GM18870 (cell line): ENCODE measurements around the gene PLCB3.

ENCODE experiments used
- ATAC-seq: cut with Tn5 transposase; IDR thresholded peaks from one replicate; pipeline ENCODE4 v1.9.1; 2021; ENCODE audit warnings: moderate library complexity; ENCODE audit not compliant: unreplicated experiment

PLCB3 gene

DNA sequence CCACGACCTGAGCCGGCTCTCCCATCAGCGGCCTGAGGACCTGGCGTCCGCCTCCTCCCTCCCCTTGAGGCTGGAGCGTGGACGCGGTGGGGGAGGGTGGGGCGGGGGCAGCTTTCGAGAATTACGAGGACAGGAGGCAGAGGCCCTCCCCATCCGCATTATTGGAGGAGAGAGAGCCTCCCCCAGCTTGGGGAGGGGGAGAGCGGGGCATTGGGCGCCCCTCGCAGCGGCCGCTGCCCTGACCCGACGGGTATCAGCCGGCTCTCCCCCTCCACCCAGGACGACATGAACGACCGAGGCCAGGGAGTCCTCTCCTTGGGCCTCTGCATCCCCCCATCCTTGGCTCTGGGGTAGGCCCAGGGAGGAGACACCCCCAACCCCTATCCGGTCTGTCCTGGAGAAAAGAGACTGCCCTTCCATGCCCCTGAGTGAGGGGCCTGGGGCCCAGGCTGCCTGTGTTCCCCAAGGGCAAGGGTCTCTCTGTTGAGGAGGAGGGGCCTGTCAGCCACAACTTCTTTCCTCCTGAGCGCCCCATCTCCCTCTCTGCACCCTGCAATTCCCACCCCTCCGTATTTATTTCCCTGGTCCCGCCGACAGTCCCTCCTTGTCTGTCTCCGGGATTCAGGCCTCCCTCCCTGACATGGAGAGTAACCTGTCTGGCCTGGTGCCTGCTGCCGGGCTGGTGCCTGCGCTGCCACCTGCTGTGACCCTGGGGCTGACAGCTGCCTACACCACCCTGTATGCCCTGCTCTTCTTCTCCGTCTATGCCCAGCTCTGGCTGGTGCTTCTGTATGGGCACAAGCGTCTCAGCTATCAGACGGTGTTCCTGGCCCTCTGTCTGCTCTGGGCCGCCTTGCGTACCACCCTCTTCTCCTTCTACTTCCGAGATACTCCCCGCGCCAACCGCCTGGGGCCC is 34.8 kb downstream of the PLCB3 start:
- ATAC-seq, result no peak

DNA sequence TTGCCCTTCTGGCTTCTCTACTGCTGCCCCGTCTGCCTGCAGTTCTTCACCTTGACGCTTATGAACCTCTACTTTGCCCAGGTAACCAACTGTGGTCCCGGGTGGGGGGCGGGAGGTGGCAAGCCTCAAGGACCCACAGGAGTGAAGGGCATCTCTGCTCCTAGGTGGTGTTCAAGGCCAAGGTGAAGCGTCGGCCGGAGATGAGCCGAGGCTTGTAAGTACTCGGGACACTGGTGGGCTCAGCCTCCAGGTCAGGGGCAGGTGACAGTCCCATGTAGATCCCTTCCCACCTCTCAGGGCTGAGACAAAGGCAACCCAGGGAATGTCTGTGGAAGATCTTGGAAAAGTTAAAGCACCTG is 35.5 kb downstream of the PLCB3 start:
- ATAC-seq, result no peak

DNA sequence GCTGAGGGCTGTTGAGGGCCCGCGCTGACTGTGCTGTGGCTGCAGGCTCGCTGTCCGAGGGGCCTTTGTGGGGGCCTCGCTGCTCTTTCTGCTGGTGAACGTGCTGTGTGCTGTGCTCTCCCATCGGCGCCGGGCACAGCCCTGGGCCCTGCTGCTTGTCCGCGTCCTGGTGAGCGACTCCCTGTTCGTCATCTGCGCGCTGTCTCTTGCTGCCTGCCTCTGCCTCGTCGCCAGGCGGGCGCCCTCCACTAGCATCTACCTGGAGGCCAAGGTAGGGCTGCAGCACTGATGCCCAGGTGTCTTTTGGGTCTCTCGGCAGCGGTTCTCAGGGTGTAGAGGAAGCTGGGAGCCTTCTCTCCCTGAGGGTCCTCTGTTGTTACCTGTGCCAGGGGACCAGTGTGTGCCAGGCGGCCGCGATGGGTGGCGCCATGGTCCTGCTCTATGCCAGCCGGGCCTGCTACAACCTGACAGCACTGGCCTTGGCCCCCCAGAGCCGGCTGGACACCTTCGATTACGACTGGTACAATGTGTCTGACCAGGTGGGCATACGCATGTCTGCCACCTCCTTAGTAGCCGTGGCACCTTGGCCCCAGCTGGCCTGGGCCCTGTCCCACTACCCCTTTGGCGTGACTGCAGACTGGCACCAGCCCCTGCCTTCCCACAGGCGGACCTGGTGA is 36.5 kb downstream of the PLCB3 start:
- ATAC-seq, result no peak

DNA sequence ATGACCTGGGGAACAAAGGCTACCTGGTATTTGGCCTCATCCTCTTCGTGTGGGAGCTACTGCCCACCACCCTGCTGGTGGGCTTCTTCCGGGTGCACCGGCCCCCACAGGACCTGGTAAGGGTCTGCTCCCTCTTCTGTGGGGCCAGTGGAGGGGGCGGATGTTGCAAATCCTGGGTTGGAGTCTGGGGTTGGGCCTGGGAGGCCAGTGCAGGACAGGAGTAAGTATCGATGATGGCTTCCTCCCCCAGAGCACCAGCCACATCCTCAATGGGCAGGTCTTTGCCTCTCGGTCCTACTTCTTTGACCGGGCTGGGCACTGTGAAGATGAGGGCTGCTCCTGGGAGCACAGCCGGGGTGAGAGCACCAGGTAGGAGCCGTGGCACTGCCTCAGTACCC is 37.0 kb downstream of the PLCB3 start:
- ATAC-seq, result no peak

DNA sequence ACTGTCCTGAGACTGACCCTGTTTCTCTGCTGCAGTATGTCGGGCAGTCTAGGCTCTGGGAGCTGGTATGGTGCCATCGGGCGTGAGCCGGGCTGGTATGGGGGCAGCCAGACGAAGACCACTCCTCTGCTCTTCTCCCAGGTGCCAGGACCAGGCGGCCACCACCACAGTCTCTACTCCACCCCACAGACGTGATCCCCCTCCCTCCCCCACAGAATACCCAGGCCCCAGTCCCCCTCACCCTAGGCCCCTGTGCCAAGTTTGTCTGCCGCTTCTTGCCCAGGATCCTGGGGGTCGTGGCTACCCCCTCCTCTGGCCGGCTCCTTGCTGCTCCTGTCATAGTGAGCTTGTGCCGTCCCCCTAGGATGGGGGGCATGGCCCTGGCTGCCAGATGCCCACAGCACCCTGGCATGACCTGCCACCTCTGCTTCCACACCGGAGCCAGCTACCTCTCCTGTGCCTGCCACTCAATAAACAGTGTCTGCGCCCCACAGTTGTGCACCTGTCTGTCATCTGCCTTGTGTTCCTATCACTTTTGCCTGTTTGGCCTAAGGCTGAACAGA is 37.8 kb downstream of the PLCB3 start:
- ATAC-seq, result no peak

DNA sequence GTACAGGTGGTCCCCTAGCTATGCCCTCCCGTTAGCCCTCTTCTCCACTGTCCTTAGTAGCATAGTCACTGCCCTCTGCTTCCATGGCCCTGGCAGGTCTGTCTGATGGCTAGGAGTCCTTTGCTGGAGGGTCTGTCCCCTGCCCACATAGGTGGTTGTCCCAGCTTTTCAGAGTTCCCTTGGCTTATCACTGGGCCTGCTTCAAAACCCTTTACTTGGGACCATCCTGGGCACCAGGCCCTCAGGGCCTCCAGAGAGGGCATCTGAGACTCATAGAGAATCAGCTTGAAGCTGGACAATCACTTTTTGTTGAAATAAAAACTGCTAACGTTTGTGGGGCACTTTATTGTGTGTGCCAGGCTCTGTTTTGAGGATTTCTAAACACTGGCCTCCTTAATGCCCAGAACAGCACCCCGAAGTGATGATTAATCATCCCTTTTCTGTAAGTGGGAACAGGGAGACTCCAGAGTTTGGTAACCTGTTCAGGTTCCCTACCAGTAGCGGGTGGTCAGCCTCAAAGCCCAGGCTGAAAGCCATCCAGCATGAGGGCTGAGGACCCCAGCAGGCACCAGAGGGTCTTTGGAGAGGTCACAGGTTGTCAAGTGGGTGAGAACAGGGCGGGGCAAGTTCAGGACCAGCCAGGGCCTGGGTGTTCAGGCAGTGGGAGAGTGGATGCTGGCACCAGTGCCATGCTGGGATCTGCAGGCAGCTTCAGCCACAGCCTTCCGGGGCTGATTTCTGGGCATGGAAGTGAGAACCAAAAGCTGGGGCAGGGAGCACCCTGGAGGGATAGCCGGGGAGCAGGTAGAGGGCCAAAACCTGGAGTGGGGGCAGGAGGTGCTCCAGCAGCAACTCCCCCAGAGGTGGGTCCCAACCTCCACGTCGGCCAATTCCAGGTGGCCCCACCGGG is 39.3 kb downstream of the PLCB3 start:
- no peak for ATAC-seq

DNA sequence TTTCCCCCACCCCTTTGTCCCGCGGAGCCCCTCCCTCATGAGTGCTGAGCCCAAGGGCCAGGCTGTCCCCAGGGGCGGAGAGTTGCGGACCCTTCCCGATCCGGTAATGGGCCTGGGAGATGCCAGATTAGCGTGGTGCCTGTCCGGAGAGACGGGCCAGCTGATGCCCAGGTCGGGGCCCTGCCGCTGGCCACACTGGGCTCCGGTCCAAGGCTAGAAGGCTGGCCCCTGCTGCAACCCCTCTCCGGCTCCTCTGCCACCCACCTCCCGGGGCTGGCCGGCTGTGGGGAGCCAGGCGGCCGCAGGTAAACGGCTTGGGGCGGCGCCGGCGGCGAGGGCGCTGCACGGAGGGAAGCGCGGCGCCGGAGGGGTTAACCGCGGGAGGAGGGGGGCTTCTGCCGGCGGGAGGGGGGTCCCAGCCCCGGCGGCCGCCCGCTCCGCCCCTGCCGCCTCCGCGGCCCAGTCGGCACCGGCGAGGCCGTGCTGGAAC is 40.0 kb downstream of the PLCB3 start, which contains the start of gene KCNK4:
KCNK4 (plus strand) TSS at position 41 of the 490 bp plus-strand sequence. CDS start 1,717 bp downstream, outside the sequence.
- ATAC-seq, result no peak

DNA sequence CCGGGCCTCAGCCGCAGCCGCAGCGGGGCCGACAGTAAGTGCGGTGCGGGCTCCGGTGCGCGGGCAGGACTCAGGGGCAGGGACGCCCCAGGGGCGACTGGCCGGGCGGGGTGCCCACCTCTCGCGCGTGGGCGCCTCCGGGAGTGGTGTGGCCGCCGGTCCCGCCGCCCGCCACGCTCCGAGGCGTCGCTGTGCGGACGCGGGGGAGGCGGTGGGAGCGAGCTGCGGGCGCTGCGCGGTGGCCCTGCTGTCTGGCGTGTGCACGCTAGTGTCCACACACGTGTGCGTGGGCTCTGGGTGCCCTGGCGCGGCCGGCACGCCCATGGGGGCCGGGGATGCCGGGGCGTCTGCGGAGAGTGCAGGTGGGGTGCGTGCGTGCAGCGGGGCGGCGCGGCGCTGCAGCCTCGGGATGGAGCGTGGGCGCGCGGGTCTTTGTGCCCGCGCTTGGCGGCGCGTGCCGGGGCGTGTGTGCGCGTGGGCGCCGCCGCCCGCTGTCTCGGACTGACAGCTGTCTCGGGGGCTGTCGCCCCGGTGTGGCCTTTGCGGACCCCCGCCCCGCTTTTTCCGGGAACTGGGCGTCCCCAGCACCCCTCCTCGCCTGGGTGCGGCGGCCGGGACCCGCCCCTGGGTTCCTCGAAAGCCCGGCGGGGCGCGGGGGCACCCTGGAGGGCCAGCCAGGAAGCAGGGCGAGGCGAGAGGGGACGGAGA is 40.6 kb downstream of the PLCB3 start:
- ATAC-seq, result no peak

DNA sequence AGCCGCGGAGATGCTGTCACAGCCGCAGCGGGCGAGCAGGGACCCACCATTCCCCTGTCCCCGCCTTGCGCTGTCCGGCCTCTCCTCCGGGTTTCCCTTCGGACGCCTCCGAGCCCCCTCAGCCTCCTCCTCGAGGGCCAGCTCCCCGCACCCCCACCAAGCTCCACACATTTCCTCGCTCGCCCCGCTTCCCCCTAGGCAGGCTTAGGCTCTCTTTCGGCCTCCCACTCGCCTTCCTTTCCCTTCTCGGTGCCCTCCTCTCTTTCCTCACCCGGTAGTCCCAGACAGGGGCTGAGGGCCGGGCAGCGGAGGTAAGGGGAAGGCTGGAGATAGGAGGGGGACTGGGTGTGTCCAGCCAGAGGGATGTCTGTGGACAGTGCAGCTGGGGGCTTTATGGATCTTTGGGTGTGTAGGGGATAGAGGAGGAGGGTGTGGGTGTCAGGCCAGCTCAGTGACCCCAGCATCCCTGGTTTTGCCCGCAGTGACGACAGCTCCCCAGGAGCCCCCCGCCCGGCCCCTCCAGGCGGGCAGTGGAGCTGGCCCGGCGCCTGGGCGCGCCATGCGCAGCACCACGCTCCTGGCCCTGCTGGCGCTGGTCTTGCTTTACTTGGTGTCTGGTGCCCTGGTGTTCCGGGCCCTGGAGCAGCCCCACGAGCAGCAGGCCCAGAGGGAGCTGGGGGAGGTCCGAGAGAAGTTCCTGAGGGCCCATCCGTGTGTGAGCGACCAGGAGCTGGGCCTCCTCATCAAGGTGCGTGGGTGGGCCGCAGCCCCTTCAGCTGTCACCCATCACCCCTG is 41.3 kb downstream of the PLCB3 start:
- ATAC-seq, result no peak

DNA sequence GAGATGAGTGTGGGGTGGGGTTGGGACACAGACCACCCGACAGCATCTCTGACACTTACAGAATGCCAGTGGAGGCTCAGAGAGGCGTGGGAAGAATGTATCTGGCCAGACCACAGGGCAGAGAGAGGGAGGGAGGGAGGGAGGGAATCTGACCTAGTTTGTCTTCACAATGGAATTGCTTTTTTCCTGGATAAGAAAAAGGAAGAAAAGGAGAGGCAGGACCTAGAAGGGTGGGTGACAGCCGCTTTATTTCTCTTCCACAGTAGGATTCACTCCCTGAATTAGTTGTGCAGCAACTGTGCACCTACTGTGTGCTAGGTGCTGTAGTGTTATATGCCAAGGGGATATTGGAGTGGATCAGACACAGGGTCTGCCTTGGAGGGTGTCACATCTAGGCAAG is 43.4 kb downstream of the PLCB3 start:
- ATAC-seq, result no peak

DNA sequence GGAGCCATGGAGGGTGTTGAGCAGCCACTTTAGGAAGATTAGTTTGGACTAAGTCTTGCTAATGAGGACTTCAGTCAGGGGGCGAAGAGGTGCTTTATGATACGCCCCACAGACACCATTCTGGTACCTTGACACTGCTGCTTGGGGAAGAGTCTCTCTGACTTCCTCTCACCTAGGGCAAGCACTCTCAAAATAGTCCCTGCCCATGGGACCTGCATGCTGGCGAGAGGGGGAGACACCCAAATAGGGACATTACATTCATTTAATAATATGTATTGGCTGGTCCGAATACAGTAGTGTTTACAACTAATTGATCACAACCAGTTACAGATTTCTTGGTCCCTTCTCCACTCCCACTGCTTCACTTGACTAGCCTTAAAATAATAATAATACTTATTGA is 44.4 kb downstream of the PLCB3 start:
- no peak for ATAC-seq

DNA sequence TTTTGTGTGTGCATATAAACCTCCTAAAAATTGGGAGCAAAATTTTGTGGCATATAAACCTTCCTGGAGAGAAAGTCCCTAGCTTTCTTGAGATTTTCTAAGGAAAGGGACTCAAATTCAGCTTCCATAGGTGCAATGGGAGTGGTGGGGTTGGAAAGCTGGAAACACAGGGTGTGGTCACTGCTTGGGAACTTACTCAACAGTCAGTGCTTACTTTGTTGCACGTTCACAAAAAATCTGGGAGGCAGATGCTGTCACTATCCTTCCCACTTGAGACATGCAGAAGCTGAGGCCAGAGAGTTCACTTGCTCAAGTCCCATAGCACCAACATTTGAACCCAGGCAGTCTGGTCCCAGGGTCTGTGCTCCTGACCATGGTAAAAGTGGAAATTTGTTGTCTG is 44.9 kb downstream of the PLCB3 start:
- no peak for ATAC-seq

DNA sequence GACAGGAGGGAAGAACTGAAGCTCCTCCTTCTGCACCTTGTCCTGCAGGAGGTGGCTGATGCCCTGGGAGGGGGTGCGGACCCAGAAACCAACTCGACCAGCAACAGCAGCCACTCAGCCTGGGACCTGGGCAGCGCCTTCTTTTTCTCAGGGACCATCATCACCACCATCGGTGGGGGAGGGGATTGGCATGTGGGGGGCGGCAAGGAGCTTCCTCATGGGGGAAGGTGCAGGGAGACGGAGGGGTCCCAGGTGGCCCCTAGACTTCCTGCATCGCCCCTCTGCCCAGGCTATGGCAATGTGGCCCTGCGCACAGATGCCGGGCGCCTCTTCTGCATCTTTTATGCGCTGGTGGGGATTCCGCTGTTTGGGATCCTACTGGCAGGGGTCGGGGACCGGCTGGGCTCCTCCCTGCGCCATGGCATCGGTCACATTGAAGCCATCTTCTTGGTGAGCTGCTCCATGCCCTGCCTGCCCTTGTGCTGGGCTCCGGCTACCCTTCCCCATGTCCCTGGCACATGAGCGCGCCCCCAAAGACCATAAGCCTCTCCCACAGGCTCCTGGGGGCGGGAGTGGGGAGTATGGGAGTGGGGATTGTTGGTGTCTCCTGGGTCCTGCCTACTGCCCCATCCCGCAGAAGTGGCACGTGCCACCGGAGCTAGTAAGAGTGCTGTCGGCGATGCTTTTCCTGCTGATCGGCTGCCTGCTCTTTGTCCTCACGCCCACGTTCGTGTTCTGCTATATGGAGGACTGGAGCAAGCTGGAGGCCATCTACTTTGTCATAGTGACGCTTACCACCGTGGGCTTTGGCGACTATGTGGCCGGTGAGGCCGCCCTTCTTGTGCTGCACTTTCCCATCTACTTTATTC is 45.7 kb downstream of the PLCB3 start:
- ATAC-seq, result no peak

DNA sequence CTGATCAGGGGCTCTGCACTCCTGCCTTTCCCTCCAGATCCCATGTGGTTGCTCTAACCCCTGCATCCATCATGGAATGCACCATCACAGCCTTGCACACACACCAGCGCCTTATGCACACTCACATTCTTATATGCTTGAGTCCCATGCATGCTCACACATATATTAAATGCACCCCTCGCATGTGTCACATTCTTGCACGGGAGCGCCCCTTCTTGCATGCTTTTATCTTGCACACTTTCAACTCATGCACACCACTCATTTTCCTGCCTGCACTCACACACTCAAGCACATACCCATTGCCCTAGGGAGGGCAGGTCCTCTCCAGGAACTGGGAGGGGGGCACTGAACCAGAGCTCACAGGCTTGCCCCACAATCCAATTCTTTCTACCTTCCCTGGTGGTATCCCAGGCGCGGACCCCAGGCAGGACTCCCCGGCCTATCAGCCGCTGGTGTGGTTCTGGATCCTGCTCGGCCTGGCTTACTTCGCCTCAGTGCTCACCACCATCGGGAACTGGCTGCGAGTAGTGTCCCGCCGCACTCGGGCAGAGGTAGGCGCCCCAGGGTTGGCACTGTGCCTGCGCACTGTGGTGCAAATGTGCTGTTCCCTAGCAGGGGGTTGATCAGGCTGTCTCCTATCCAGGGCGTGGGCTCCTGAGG is 46.5 kb downstream of the PLCB3 start:
- ATAC-seq, result no peak

DNA sequence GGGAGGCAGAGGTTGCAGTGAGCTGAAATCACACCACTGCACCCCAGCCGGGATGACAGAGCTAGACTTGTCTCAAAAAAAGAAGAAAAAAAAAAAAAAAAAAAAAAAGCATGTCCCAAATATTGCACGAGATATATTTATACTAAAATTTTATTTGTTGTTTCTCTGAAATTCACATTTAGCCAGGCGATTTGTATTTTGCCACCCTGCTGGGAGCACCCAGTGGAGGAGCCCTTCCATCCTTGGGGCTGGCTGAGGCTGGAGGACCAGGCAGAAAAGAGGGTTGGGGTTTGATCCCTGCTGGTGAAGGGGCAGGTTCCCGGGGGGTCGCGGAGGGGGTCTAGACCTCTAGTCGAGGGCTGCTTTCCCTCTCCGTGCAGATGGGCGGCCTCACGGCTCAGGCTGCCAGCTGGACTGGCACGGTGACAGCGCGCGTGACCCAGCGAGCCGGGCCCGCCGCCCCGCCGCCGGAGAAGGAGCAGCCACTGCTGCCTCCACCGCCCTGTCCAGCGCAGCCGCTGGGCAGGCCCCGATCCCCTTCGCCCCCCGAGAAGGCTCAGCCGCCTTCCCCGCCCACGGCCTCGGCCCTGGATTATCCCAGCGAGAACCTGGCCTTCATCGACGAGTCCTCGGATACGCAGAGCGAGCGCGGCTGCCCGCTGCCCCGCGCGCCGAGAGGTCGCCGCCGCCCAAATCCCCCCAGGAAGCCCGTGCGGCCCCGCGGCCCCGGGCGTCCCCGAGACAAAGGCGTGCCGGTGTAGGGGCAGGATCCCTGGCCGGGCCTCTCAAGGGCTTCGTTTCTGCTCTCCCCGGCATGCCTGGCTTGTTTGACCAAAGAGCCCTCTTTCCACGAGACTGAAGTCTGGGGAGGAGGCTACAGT is 47.9 kb downstream of the PLCB3 start:
- no peak for ATAC-seq

DNA sequence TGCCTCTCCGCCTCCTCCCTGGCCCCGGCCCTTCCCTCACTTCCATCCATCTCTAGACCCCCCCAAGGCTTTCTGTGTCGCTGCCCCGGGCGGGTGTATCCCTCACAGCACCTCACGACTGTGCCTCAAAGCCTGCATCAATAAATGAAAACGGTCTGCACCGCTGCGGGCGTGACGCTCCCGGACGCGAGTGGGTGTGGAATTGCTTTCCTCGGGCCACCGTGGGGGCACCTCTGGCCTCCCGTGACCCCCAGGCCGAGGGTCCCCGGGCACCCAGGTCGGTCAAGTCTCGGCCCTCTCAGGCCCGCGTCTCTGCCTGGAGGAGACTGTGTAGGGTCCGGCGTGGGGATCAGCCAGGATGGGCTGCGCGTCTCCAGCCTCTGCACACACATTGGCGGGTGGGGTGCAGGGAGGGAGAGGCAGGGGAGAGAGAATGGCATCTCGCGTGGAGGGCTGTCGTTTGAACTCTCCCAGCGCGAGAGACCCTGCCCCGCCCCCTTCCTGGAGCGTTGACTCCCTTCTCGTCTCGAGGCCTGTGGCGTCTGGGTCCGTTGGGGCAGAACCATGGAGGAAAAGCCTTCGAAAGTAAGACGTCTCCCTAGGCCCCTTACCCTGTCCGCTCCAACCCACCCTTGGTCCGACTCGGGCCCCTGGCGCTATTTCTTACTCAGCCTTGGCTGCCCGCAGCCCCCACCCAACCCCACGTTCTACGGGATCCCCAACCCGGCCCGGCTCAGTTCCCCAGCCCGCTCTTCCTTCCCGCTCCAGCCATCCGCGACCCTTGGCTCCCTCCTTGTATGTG is 48.7 kb downstream of the PLCB3 start, which contains the start of gene CATSPERZ:
CATSPERZ (plus strand) TSS at position 512 of the 802 bp plus-strand sequence; CDS start at position 565, 53 bp downstream.
- no peak for ATAC-seq
